ENCODE measurements around the gene EPB41L4B.

EPB41L4B gene

DNA sequence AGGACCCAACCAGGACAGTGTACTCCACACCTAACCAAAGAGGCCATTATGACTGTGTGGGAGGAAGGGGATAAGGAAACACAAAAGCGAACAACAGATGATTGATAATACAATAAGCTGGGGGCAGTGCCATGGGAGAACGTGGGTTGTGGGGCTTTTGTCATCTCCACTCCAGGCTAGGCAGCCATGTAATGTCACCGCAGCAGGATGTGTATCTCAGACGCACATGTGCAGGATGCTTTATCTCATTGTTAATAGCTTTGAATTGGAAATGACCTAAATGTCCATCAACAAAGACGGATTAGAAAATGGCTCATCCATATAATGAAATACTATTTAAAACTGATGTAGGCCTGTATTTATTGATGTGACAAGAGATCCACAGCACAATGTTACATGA is 51.0 kb downstream of the EPB41L4B start:
- H3K27ac ChIP-seq (ENCODE audit: low read length, poor library complexity, severe bottlenecking): no peak overlapping the region
- H3K4ac ChIP-seq (ENCODE audit: low read depth in 1 of 2, low read length in 2 of 2): no peak overlapping the region
- no peak overlapping the region for H3K9ac ChIP-seq (ENCODE audit: low read length)
- H4K91ac ChIP-seq (ENCODE audit: low read length): no peak overlapping the region
- H2AK5ac ChIP-seq (ENCODE audit: low read length, severe bottlenecking): no peak overlapping the region
- H3K9me3 ChIP-seq (ENCODE audit: control insufficient read depth, low read length): peaks cover 4% of the 10 kb centered on the region
- no peaks in the 10 kb centered on the region for H3K36me3 ChIP-seq (ENCODE audit: control insufficient read depth in 1 of 2, insufficient read depth in 2 of 2, low read depth in 1 of 2, low read length in 2 of 2)
- no peak overlapping the region for H2BK12ac ChIP-seq (ENCODE audit: low read length in 2 of 2)
- H3K4me1 ChIP-seq (ENCODE audit: control insufficient read depth, insufficient read depth, low read depth, low read length): no peaks in the 10 kb centered on the region
- DNase-seq: no peak
- no peak overlapping the region for H3K14ac ChIP-seq (ENCODE audit: low read length in 2 of 2)
- H3K4me2 ChIP-seq (ENCODE audit: low read length, poor library complexity, severe bottlenecking): no peak overlapping the region
- no peaks in the 10 kb centered on the region for H3K79me1 ChIP-seq (replicated peaks; ENCODE audit: low read length, poor library complexity, severe bottlenecking)
- no peak overlapping the region for H2AFZ ChIP-seq (ENCODE audit: low read depth, low read length)
- no peak overlapping the region for H2BK120ac ChIP-seq (ENCODE audit: low read depth, low read length)
- no peak overlapping the region for H3K23ac ChIP-seq (ENCODE audit: low read length in 2 of 2)
- no peak overlapping the region for H2BK15ac ChIP-seq (ENCODE audit: low read depth, poor library complexity, severe bottlenecking)
- WGBS: 87% methylated on average over 4 of the region's 5 CpGs
- no peak overlapping the region for H4K8ac ChIP-seq (ENCODE audit: low read length)
- H3K27me3 ChIP-seq (ENCODE audit: control insufficient read depth in 1 of 2, insufficient read depth in 1 of 2, low read length in 2 of 2): peaks cover 0 to 31% of the 10 kb centered on the region in 2 experiments
- H3K18ac ChIP-seq (ENCODE audit: low read depth in 1 of 2, low read length in 2 of 2): no peak overlapping the region
- no peak overlapping the region for H2BK5ac ChIP-seq (ENCODE audit: low read depth, low read length, poor library complexity, severe bottlenecking)
- H3K4me3 ChIP-seq (ENCODE audit: insufficient read depth in 1 of 2, low read depth in 1 of 2, low read length in 2 of 2): no peak overlapping the region

DNA sequence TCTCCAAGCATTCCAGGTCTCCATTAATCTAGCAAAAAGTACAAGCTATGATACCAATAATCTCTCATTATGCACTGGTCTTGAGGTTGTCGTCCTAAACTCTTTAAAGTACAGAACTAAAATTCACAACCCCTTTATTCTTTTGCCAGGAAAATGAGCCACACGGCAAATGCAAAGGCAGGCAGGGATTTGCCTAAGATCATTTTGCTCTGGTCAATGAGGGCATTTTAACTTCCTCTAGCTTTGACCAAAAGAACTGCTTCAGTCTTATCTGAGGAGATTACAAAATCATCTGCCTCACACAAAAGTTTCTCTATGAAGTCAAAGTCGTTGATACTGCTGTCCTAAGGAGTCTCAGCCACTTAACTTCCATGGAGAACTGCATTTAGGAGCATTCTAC is 51.8 kb downstream of the EPB41L4B start:
- H4K8ac ChIP-seq (ENCODE audit: low read length): no peak overlapping the region
- H2BK12ac ChIP-seq (ENCODE audit: low read length in 2 of 2): no peak overlapping the region
- no peak overlapping the region for H3K4me3 ChIP-seq (ENCODE audit: insufficient read depth in 1 of 2, low read depth in 1 of 2, low read length in 2 of 2)
- no peak overlapping the region for H4K91ac ChIP-seq (ENCODE audit: low read length)
- no peak overlapping the region for H2BK120ac ChIP-seq (ENCODE audit: low read depth, low read length)
- H3K18ac ChIP-seq (ENCODE audit: low read depth in 1 of 2, low read length in 2 of 2): no peak overlapping the region
- H2BK5ac ChIP-seq (ENCODE audit: low read depth, low read length, poor library complexity, severe bottlenecking): no peak overlapping the region
- H3K9ac ChIP-seq (ENCODE audit: low read length): no peak overlapping the region
- H2BK15ac ChIP-seq (ENCODE audit: low read depth, poor library complexity, severe bottlenecking): no peak overlapping the region
- H3K23ac ChIP-seq (ENCODE audit: low read length in 2 of 2): peak overlapping the region in 1 of 2 experiments; percentile 55
- no peak overlapping the region for H2AFZ ChIP-seq (ENCODE audit: low read depth, low read length)
- no peak overlapping the region for H3K4me2 ChIP-seq (ENCODE audit: low read length, poor library complexity, severe bottlenecking)
- no peaks in the 10 kb centered on the region for H3K36me3 ChIP-seq (ENCODE audit: control insufficient read depth in 1 of 2, insufficient read depth in 2 of 2, low read depth in 1 of 2, low read length in 2 of 2)
- H3K14ac ChIP-seq (ENCODE audit: low read length in 2 of 2): no peak overlapping the region
- peaks cover 4% of the 10 kb centered on the region for H3K9me3 ChIP-seq (ENCODE audit: control insufficient read depth, low read length)
- no peak for DNase-seq
- H3K4ac ChIP-seq (ENCODE audit: low read depth in 1 of 2, low read length in 2 of 2): no peak overlapping the region
- 69% methylated on average over 3 of the region's 3 CpGs for WGBS
- H3K79me1 ChIP-seq (replicated peaks; ENCODE audit: low read length, poor library complexity, severe bottlenecking): no peaks in the 10 kb centered on the region
- peaks cover 0 to 24% of the 10 kb centered on the region in 2 experiments for H3K27me3 ChIP-seq (ENCODE audit: control insufficient read depth in 1 of 2, insufficient read depth in 1 of 2, low read length in 2 of 2)
- H3K27ac ChIP-seq (ENCODE audit: low read length, poor library complexity, severe bottlenecking): no peak overlapping the region
- no peaks in the 10 kb centered on the region for H3K4me1 ChIP-seq (ENCODE audit: control insufficient read depth, insufficient read depth, low read depth, low read length)
- H2AK5ac ChIP-seq (ENCODE audit: low read length, severe bottlenecking): no peak overlapping the region

- no peak for DNase-seq
- H3K9me3 ChIP-seq (ENCODE audit: control insufficient read depth, low read length): peaks cover 4% of the 10 kb centered on the region
- H3K23ac ChIP-seq (ENCODE audit: low read length in 2 of 2): no peak overlapping the region
- H3K14ac ChIP-seq (ENCODE audit: low read length in 2 of 2): no peak overlapping the region
- no peak overlapping the region for H3K9ac ChIP-seq (ENCODE audit: low read length)
- H3K18ac ChIP-seq (ENCODE audit: low read depth in 1 of 2, low read length in 2 of 2): no peak overlapping the region
- no peak overlapping the region for H3K4me3 ChIP-seq (ENCODE audit: insufficient read depth in 1 of 2, low read depth in 1 of 2, low read length in 2 of 2)
- no peaks in the 10 kb centered on the region for H3K79me1 ChIP-seq (replicated peaks; ENCODE audit: low read length, poor library complexity, severe bottlenecking)
- H3K4me2 ChIP-seq (ENCODE audit: low read length, poor library complexity, severe bottlenecking): no peak overlapping the region
- H2AFZ ChIP-seq (ENCODE audit: low read depth, low read length): no peak overlapping the region
- no peak overlapping the region for H3K4ac ChIP-seq (ENCODE audit: low read depth in 1 of 2, low read length in 2 of 2)
- H2BK12ac ChIP-seq (ENCODE audit: low read length in 2 of 2): no peak overlapping the region
- H3K36me3 ChIP-seq (ENCODE audit: control insufficient read depth in 1 of 2, insufficient read depth in 2 of 2, low read depth in 1 of 2, low read length in 2 of 2): no peaks in the 10 kb centered on the region
- no peak overlapping the region for H4K91ac ChIP-seq (ENCODE audit: low read length)
- no peak overlapping the region for H2BK120ac ChIP-seq (ENCODE audit: low read depth, low read length)
- H3K27ac ChIP-seq (ENCODE audit: low read length, poor library complexity, severe bottlenecking): no peak overlapping the region
- no peak overlapping the region for H2AK5ac ChIP-seq (ENCODE audit: low read length, severe bottlenecking)
- H3K27me3 ChIP-seq (ENCODE audit: control insufficient read depth in 1 of 2, insufficient read depth in 1 of 2, low read length in 2 of 2): peaks cover 0 to 21% of the 10 kb centered on the region in 2 experiments
- H4K8ac ChIP-seq (ENCODE audit: low read length): no peak overlapping the region
- no peak overlapping the region for H2BK5ac ChIP-seq (ENCODE audit: low read depth, low read length, poor library complexity, severe bottlenecking)
- H2BK15ac ChIP-seq (ENCODE audit: low read depth, poor library complexity, severe bottlenecking): no peak overlapping the region
- H3K4me1 ChIP-seq (ENCODE audit: control insufficient read depth, insufficient read depth, low read depth, low read length): no peaks in the 10 kb centered on the region
- no CpG with 5 or more reads among the region's 3 CpGs for WGBS
Measured at GRCh38 chr9:109267555-109267954, 53.3 kb downstream of the EPB41L4B start.

DNA sequence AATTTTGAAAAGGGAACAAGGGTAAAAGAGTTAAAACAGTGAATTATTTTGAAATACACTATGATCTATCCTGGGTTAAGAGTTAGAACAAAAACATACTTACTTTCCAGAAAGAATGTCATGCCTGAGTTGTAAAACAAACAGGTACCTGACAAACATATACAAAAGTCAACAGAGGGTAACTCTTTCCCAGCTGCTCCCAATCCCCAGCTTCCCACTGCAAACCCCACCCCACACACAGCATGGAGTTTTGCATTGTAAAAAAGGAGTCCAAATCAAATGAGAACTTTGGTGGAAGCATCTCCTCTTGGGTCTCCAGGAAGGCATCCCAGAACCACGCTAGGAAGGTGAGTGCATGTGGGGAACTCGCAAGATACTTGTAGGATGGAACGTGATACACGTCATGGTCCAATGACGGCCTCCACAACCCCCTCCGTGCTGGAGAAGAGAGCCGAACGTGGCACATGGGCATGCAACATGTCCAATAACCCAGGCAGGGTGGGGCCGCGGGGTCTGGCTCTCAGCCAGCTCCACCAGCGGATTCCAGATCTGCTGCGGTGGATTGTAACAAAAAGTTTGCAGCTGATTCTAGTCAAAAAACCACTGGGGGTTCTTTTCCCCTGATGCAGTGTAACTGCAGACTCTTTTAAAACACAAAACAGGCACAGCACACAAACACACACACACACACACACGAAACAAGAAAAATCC is 55.8 kb downstream of the EPB41L4B start:
- no peak overlapping the region for H2AK5ac ChIP-seq (ENCODE audit: low read length, severe bottlenecking)
- H3K4me3 ChIP-seq (ENCODE audit: insufficient read depth in 1 of 2, low read depth in 1 of 2, low read length in 2 of 2): no peak overlapping the region
- no peak overlapping the region for H2BK120ac ChIP-seq (ENCODE audit: low read depth, low read length)
- H3K4me1 ChIP-seq (ENCODE audit: control insufficient read depth, insufficient read depth, low read depth, low read length): no peaks in the 10 kb centered on the region
- no peak overlapping the region for H3K27ac ChIP-seq (ENCODE audit: low read length, poor library complexity, severe bottlenecking)
- no peak overlapping the region for H3K4me2 ChIP-seq (ENCODE audit: low read length, poor library complexity, severe bottlenecking)
- H2AFZ ChIP-seq (ENCODE audit: low read depth, low read length): no peak overlapping the region
- H2BK15ac ChIP-seq (ENCODE audit: low read depth, poor library complexity, severe bottlenecking): no peak overlapping the region
- 90% methylated on average over 13 of the region's 13 CpGs for WGBS
- H3K9me3 ChIP-seq (ENCODE audit: control insufficient read depth, low read length): peaks cover 4% of the 10 kb centered on the region
- no peak overlapping the region for H3K9ac ChIP-seq (ENCODE audit: low read length)
- no peak overlapping the region for H2BK12ac ChIP-seq (ENCODE audit: low read length in 2 of 2)
- DNase-seq: no peak
- H4K91ac ChIP-seq (ENCODE audit: low read length): no peak overlapping the region
- H2BK5ac ChIP-seq (ENCODE audit: low read depth, low read length, poor library complexity, severe bottlenecking): no peak overlapping the region
- no peaks in the 10 kb centered on the region for H3K36me3 ChIP-seq (ENCODE audit: control insufficient read depth in 1 of 2, insufficient read depth in 2 of 2, low read depth in 1 of 2, low read length in 2 of 2)
- H3K14ac ChIP-seq (ENCODE audit: low read length in 2 of 2): no peak overlapping the region
- peaks cover 0 to 17% of the 10 kb centered on the region in 2 experiments for H3K27me3 ChIP-seq (ENCODE audit: control insufficient read depth in 1 of 2, insufficient read depth in 1 of 2, low read length in 2 of 2)
- no peak overlapping the region for H3K23ac ChIP-seq (ENCODE audit: low read length in 2 of 2)
- H3K18ac ChIP-seq (ENCODE audit: low read depth in 1 of 2, low read length in 2 of 2): no peak overlapping the region
- H3K79me1 ChIP-seq (replicated peaks; ENCODE audit: low read length, poor library complexity, severe bottlenecking): no peaks in the 10 kb centered on the region
- no peak overlapping the region for H3K4ac ChIP-seq (ENCODE audit: low read depth in 1 of 2, low read length in 2 of 2)
- no peak overlapping the region for H4K8ac ChIP-seq (ENCODE audit: low read length)

Data from mesenchymal stem cell (in vitro differentiated cells and primary cell).